ENCODE data around the gene SNX15. TPM values are rescaled to one million over a fixed set of nuclear protein-coding genes. Genes with fewer than 3 reads are reported as not detected.
A peak's percentile ranks its signal among the peaks of the same experiment; 100 is the strongest.
"Not testable (repeated sequence)": the region's sequence is repeated elsewhere in the genome, so short reads cannot be mapped to it uniquely, and the experiment has no call there.

Gene SNX15
- total RNA-seq, 1 donor from 2014 or later = 22.4 TPM

- intact Hi-C loops (cut with micrococcal nuclease) = no loop called here
- Mint-ChIP-seq H3K36me3 (ENCODE audit: low read depth) (peaks cover 21% of the 10 kb centered on the region), H3K9me3 (no peaks in the 10 kb centered on the region), H3K4me3 (ENCODE audit: low read depth) (no peak overlapping the region), H3K27me3 (ENCODE audit: low read depth) (peaks cover 2% of the 10 kb centered on the region), H3K4me1 (ENCODE audit: low read depth) (peaks cover 4% of the 10 kb centered on the region), H3K27ac (no peak overlapping the region)
- no peak for DNase-seq (ENCODE audit: low spot score)
Observed at GRCh38 chr11:65021509-65021908, 5.7 kb upstream of the SNX15 start.

GRCh38 chr11:65023502-65023901 is 3.7 kb upstream of the SNX15 start:
- H3K27ac Mint-ChIP-seq; DNase-seq (ENCODE audit: low spot score); H3K9me3 Mint-ChIP-seq; H3K27me3 Mint-ChIP-seq (ENCODE audit: low read depth); H3K36me3 Mint-ChIP-seq (ENCODE audit: low read depth); H3K4me3 Mint-ChIP-seq (ENCODE audit: low read depth); intact Hi-C loops (cut with micrococcal nuclease): not testable (repeated sequence)
- peaks cover 13% of the 10 kb centered on the region for H3K4me1 Mint-ChIP-seq (ENCODE audit: low read depth)

GRCh38 chr11:65026810-65027209 is 429 bp upstream of the SNX15 start:
- intact Hi-C loops (cut with micrococcal nuclease) = loop anchor here (1.0 to 5.0 kb wide), 8 partner anchors 13 to 545 kb away; partner anchors contain the start of genes ARL2, ATG2A, CDCA5 and FAM89B
- Mint-ChIP-seq H3K4me3 (ENCODE audit: low read depth) (peak overlapping the region; percentile 76), H3K4me1 (ENCODE audit: low read depth) (peaks cover 15% of the 10 kb centered on the region), H3K27ac (peak overlapping the region; percentile 87), H3K9me3 (no peaks in the 10 kb centered on the region), H3K27me3 (ENCODE audit: low read depth) (peaks cover 2% of the 10 kb centered on the region), H3K36me3 (ENCODE audit: low read depth) (no peaks in the 10 kb centered on the region)
- DNase-seq (ENCODE audit: low spot score) = no peak

- no peak overlapping the region for H3K27ac Mint-ChIP-seq
- intact Hi-C loops (cut with micrococcal nuclease) = no loop called here
- no peak for DNase-seq (ENCODE audit: low spot score)
- H3K36me3 Mint-ChIP-seq (ENCODE audit: low read depth) = peaks cover 8% of the 10 kb centered on the region
- H3K4me1 Mint-ChIP-seq (ENCODE audit: low read depth) = peaks cover 9% of the 10 kb centered on the region
- H3K9me3 Mint-ChIP-seq = no peaks in the 10 kb centered on the region
- no peaks in the 10 kb centered on the region for H3K27me3 Mint-ChIP-seq (ENCODE audit: low read depth)
- no peak overlapping the region for H3K4me3 Mint-ChIP-seq (ENCODE audit: low read depth)
Observed at GRCh38 chr11:65032216-65032615, 5.0 kb downstream of the SNX15 start.

- H3K4me3 Mint-ChIP-seq (ENCODE audit: low read depth) = no peak overlapping the region
- intact Hi-C loops (cut with micrococcal nuclease) = no loop called here
- no peaks in the 10 kb centered on the region for H3K4me1 Mint-ChIP-seq (ENCODE audit: low read depth)
- no peaks in the 10 kb centered on the region for H3K27me3 Mint-ChIP-seq (ENCODE audit: low read depth)
- H3K27ac Mint-ChIP-seq = no peak overlapping the region
- H3K36me3 Mint-ChIP-seq (ENCODE audit: low read depth) = peaks cover 8% of the 10 kb centered on the region
- H3K9me3 Mint-ChIP-seq = no peaks in the 10 kb centered on the region
- no peak for DNase-seq (ENCODE audit: low spot score)
Observed at GRCh38 chr11:65034423-65034822, 7.2 kb downstream of the SNX15 start.

- no peak overlapping the region for H3K4me3 Mint-ChIP-seq (ENCODE audit: low read depth)
- no peaks in the 10 kb centered on the region for H3K27me3 Mint-ChIP-seq (ENCODE audit: low read depth)
- intact Hi-C loops (cut with micrococcal nuclease) = no loop called here
- no peaks in the 10 kb centered on the region for H3K9me3 Mint-ChIP-seq
- peaks cover 3% of the 10 kb centered on the region for H3K4me1 Mint-ChIP-seq (ENCODE audit: low read depth)
- DNase-seq (ENCODE audit: low spot score) = no peak
- no peak overlapping the region for H3K27ac Mint-ChIP-seq
- H3K36me3 Mint-ChIP-seq (ENCODE audit: low read depth) = peaks cover 8% of the 10 kb centered on the region
Observed at GRCh38 chr11:65035579-65035978, 8.3 kb downstream of the SNX15 start.

GRCh38 chr11:65036931-65037330 is 9.7 kb downstream of the SNX15 start:
- Mint-ChIP-seq H3K27me3 (ENCODE audit: low read depth) (no peaks in the 10 kb centered on the region), H3K4me3 (ENCODE audit: low read depth) (no peak overlapping the region), H3K4me1 (ENCODE audit: low read depth) (peaks cover 3% of the 10 kb centered on the region), H3K9me3 (no peaks in the 10 kb centered on the region), H3K36me3 (ENCODE audit: low read depth) (peaks cover 7% of the 10 kb centered on the region), H3K27ac (no peak overlapping the region)
- intact Hi-C loops (cut with micrococcal nuclease) = no loop called here
- DNase-seq (ENCODE audit: low spot score) = no peak

- peak overlapping the region; percentile 96 for H3K27ac Mint-ChIP-seq
- H3K27me3 Mint-ChIP-seq (ENCODE audit: low read depth) = no peaks in the 10 kb centered on the region
- peaks cover 20% of the 10 kb centered on the region for H3K36me3 Mint-ChIP-seq (ENCODE audit: low read depth)
- peak overlapping the region; percentile 86 for H3K4me3 Mint-ChIP-seq (ENCODE audit: low read depth)
- no peaks in the 10 kb centered on the region for H3K9me3 Mint-ChIP-seq
- H3K4me1 Mint-ChIP-seq (ENCODE audit: low read depth) = peaks cover 18% of the 10 kb centered on the region
- intact Hi-C loops (cut with micrococcal nuclease) = loop anchor here (1.0 to 5.0 kb wide), 3 partner anchors 42 to 123 kb away; partner anchors contain the start of genes ATG2A, CDCA5, TM7SF2 and ZFPL1
- DNase-seq (ENCODE audit: low spot score) = no peak
Observed at GRCh38 chr11:65040520-65040846, 13.2 kb downstream of the SNX15 start.

- peaks cover 20% of the 10 kb centered on the region for H3K36me3 Mint-ChIP-seq (ENCODE audit: low read depth)
- intact Hi-C loops (cut with micrococcal nuclease) = loop anchor here (1.0 to 5.0 kb wide), 4 partner anchors 14 to 124 kb away; partner anchors contain the start of genes ATG2A, CDCA5, SNX15 and TM7SF2
- H3K4me3 Mint-ChIP-seq (ENCODE audit: low read depth) = peak within 1 kb of the TSS; percentile 88
- peak within 1 kb of the TSS; percentile 96 for H3K27ac Mint-ChIP-seq
- peaks cover 20% of the 10 kb centered on the region for H3K4me1 Mint-ChIP-seq (ENCODE audit: low read depth)
- H3K9me3 Mint-ChIP-seq = no peaks in the 10 kb centered on the region
- H3K27me3 Mint-ChIP-seq (ENCODE audit: low read depth) = no peaks in the 10 kb centered on the region
- DNase-seq (ENCODE audit: low spot score) = peak; percentile 94
Observed at GRCh38 chr11:65040847-65041622, 13.8 kb downstream of the SNX15 start, which contains the start of gene SAC3D1. Gene SAC3D1 (plus strand): TSS chr11:65041210. CDS start chr11:65041293, 83 bp downstream.

- H3K4me3 Mint-ChIP-seq (ENCODE audit: low read depth) = peak overlapping the region; percentile 88
- no peaks in the 10 kb centered on the region for H3K27me3 Mint-ChIP-seq (ENCODE audit: low read depth)
- H3K36me3 Mint-ChIP-seq (ENCODE audit: low read depth) = peaks cover 20% of the 10 kb centered on the region
- DNase-seq (ENCODE audit: low spot score) = no peak
- intact Hi-C loops (cut with micrococcal nuclease) = loop anchor here (5.0 kb wide), 1 partner anchor 39 kb away; the partner anchor contains the start of genes CDCA5 and ZFPL1
- no peaks in the 10 kb centered on the region for H3K9me3 Mint-ChIP-seq
- H3K27ac Mint-ChIP-seq = no peak overlapping the region
- peaks cover 24% of the 10 kb centered on the region for H3K4me1 Mint-ChIP-seq (ENCODE audit: low read depth)
Observed at GRCh38 chr11:65042891-65043290, 15.7 kb downstream of the SNX15 start.

GRCh38 chr11:65043881-65044501 is 16.8 kb downstream of the SNX15 start:
- H3K27ac Mint-ChIP-seq = no peak overlapping the region
- peaks cover 28% of the 10 kb centered on the region for H3K4me1 Mint-ChIP-seq (ENCODE audit: low read depth)

GRCh38 chr11:65045061-65045460 is 17.8 kb downstream of the SNX15 start:
- peaks cover 20% of the 10 kb centered on the region for H3K36me3 Mint-ChIP-seq (ENCODE audit: low read depth)
- no peak overlapping the region for H3K27ac Mint-ChIP-seq
- intact Hi-C loops (cut with micrococcal nuclease) = no loop called here
- H3K27me3 Mint-ChIP-seq (ENCODE audit: low read depth) = no peaks in the 10 kb centered on the region
- H3K4me3 Mint-ChIP-seq (ENCODE audit: low read depth) = no peak overlapping the region
- H3K9me3 Mint-ChIP-seq = no peaks in the 10 kb centered on the region
- H3K4me1 Mint-ChIP-seq (ENCODE audit: low read depth) = peaks cover 27% of the 10 kb centered on the region
- DNase-seq (ENCODE audit: low spot score) = no peak

More at GRCh38 chr11:65043881-65044501, 16.8 kb downstream of the SNX15 start:
- intact Hi-C loops (cut with micrococcal nuclease) = loop anchor here (5.0 kb wide), 1 partner anchor 38 kb away; the partner anchor contains the start of genes CDCA5 and ZFPL1
- H3K4me3 Mint-ChIP-seq (ENCODE audit: low read depth) = no peak overlapping the region
- peaks cover 20% of the 10 kb centered on the region for H3K36me3 Mint-ChIP-seq (ENCODE audit: low read depth)
- no peak for DNase-seq (ENCODE audit: low spot score)
- no peaks in the 10 kb centered on the region for H3K9me3 Mint-ChIP-seq
- H3K27me3 Mint-ChIP-seq (ENCODE audit: low read depth) = no peaks in the 10 kb centered on the region

- intact Hi-C loops (cut with micrococcal nuclease) = no loop called here
- Mint-ChIP-seq H3K4me3 (ENCODE audit: low read depth) (no peak overlapping the region), H3K36me3 (ENCODE audit: low read depth) (peaks cover 20% of the 10 kb centered on the region)
Observed at GRCh38 chr11:65045728-65046127, 18.5 kb downstream of the SNX15 start.

More at GRCh38 chr11:65045728-65046127, 18.5 kb downstream of the SNX15 start:
- Mint-ChIP-seq H3K4me1 (ENCODE audit: low read depth) (peaks cover 25% of the 10 kb centered on the region), H3K9me3 (no peaks in the 10 kb centered on the region), H3K27me3 (ENCODE audit: low read depth) (no peaks in the 10 kb centered on the region), H3K27ac (no peak overlapping the region)
- no peak for DNase-seq (ENCODE audit: low spot score)
